ENCODE measurements around the gene SMIM20.
"Not testable (repeated sequence)": the region's sequence is repeated elsewhere in the genome, so short reads cannot be mapped to it uniquely, and the experiment has no call there.

SMIM20 gene

GRCh38 chr4:25913851-25914669, at the start of gene SMIM20:
SMIM20 (plus strand) TSS chr4:25914220; CDS start chr4:25914314, 94 bp downstream.
- DNase-seq = peak; percentile 72

- no peak for DNase-seq
Observed at GRCh38 chr4:25865586-25865985, 48.4 kb upstream of the SMIM20 start.

- DNase-seq = not testable (repeated sequence)
Observed at GRCh38 chr4:25866401-25866800, 47.6 kb upstream of the SMIM20 start.

- no peak for DNase-seq
Observed at GRCh38 chr4:25867781-25868294, 46.2 kb upstream of the SMIM20 start.

- no peak for DNase-seq
Observed at GRCh38 chr4:25870081-25870480, 43.9 kb upstream of the SMIM20 start.

- no peak for DNase-seq
Observed at GRCh38 chr4:25872851-25873631, 41.0 kb upstream of the SMIM20 start.

DNA sequence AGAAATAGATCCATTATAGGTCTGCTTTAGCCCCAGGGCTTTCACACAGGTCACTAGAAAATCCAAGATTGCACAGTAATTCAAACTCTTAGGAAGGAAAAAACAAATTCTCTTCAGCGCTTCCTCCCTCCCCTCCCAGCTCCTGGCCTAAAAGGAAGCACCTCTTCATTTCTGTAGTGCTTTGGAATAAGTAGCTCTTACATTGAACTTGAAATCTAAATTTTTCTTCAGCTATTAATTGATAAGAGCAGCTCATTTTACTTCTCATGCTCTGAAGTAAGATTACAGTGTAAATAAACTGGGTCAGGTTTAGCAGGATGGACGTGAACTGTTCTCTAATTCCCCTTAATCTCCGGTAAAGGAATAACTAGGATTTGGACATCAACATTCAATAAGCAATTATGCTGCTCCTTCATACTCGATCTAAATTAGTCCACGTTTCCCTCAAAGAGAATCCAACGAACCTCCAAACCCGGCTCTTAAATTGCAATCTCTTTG, 40.3 kb upstream of the SMIM20 start:
- no peak for DNase-seq

- DNase-seq = no peak
Observed at GRCh38 chr4:25874655-25875054, 39.4 kb upstream of the SMIM20 start.

DNA sequence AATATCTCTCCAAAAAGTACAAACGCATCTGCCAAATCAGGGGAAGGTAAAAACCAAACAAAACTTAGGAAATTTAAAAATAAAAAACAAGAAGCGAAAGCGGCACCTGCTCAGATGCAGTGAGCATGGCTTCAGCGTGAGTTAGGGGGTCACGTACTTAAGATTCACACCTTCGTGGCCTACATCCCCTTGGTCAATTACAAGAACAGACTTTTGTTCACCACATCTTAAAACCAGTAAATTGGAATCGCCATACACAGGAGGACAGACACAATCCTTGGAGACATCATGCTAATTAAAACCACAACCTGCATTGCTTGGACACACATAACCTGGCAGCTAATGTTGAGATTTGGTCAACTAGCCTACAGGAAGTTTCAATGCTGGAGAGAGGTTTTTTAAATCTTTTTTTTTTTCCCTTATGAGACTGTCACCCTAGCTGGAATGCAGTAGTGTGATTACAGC, 38.7 kb upstream of the SMIM20 start:
- DNase-seq = no peak

GRCh38 chr4:25878676-25879075, 35.3 kb upstream of the SMIM20 start:
- no peak for DNase-seq

GRCh38 chr4:25879091-25879584, 34.9 kb upstream of the SMIM20 start:
- DNase-seq = no peak

DNA sequence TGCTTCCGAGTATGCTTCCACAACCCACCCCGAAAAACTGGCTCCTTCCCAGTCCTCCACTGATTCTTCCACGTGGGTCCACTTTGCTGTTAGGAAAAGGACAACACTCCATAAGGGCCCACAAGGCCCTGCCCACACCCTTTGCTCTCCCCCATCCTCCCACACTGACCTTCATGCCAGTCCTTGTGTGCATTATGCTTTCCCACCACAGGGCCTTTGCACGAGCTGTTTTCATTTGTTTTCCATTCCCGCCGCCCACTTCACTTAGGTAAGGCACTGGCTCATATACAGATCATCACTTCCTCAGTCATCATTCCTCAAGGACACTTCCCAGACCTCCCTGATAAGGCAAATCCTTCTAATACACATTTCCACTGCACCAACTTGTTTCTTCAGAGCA, 34.4 kb upstream of the SMIM20 start:
- no peak for DNase-seq

DNA sequence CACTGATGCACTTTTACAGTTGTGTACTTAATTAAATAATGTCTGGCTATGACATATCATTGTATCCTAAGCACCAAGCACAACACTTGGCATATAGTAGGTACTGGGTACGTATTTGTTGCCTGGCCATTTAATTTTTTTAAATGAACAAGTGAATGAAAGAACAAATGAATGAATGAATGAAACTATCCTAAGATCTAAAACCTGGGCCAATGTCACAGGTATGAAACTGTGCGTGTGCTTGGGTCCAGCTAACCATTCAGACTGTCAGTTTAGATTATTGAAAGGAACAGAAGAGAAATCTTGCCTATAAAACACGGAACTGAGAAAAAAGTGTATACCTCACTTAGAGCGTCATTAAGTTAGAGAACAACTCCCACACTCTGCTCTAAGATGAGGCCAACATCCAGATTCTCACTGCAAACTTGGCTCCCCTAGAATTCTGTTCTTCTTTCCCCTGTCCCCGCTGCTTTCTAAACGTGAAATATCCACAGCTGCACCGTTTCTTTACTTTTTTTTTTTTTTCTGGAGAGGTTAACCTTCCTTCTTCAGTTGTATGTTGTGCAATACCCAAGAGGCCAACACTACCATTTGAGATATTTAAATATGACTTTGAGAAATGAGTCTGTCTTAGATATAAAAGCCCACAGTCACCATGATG, 33.9 kb upstream of the SMIM20 start:
- DNase-seq = no peak

- no peak for DNase-seq
Observed at GRCh38 chr4:25881193-25881592, 32.8 kb upstream of the SMIM20 start.

GRCh38 chr4:25882226-25882625, 31.8 kb upstream of the SMIM20 start:
- no peak for DNase-seq

GRCh38 chr4:25883565-25883964, 30.5 kb upstream of the SMIM20 start:
- no peak for DNase-seq

- DNase-seq = no peak
Observed at GRCh38 chr4:25884031-25884782, 29.8 kb upstream of the SMIM20 start.

DNA sequence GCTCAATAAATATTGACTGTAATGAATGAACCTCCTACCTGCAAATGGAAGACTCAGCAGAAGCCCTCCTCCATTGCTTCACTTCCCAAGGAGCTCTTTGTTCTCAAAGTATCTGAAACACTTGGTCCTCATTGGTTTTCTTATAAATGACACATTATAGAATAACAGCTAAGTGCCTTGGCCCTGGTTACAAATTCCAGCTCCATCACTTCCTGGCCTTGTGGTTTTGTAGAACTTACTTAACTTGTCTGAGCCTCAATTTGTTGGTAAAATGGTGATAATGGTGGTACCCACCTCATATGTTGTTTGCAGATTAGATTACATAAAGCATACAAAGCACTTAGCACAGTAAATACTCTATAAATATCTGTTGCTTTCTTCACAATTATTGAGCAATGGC, 25.2 kb upstream of the SMIM20 start:
- no peak for DNase-seq

GRCh38 chr4:25889589-25890503, 24.2 kb upstream of the SMIM20 start:
- no peak for DNase-seq

DNA sequence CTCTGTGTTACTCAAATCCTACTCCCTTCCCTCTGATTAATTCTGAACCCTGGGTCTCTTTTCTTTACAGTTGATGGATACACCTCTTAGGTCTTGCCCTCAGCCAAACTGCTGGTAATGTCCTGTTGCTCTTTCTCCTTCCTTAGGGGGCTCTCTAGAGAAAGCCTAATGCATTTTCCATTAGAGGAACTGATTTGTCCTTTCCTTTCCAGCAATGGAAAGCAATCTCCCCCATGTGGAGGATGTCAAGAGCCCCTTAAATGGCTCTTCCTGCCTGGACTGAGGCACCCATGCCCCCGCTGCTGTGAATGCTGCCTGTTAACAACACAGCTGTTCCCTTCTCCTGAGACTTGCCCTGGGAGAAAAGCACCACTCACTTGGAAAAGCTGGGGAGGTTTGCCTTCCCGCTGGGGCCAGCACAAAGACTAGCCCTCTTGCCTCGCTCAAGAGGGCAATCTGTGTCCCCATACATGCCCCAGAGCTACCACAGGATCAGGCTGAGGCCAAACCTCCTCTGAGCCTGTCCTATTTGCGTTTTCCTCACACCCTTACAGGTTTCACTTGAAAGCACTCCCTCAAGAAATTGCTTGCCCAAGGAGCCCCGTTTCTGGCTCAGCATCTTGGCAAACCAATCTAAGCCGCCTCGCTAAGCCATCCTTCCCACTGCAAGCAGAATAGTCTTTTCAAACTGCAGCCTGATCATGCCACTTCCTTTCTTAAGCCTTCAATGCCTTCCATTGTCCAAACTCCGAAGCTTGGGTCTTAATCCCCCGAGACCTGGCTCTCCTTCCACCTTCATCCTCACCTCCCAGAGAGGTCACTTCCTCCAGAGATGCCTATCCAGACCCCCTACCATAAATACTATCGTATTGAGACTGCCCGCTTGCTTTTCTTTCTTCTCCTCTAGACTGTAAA, 23.2 kb upstream of the SMIM20 start:
- DNase-seq = no peak

Measured in NCI-H526 treated with DMSO at 0.1 percent for 48 hours (cell line).